COLO668 (cell line): ENCODE results near the gene SYTL3.

Experiments used
- DNase-seq: peaks from one replicate; lab custom pipeline; 2025; ENCODE audit not compliant: unreplicated experiment; lab: John Stamatoyannopoulos, UW

SYTL3 gene

GRCh38 chr6:158756977-158757752, 107.3 kb downstream of the SYTL3 start:
- no peak for DNase-seq

GRCh38 chr6:158757753-158758090, 107.9 kb downstream of the SYTL3 start:
- DNase-seq, result no peak

GRCh38 chr6:158758451-158758860, 108.6 kb downstream of the SYTL3 start:
- DNase-seq, result peak; percentile 89

- DNase-seq, result peak; percentile 73
These were observed 109.2 kb downstream of the SYTL3 start for GRCh38 chr6:158758941-158759479.

- no peak for DNase-seq
These were observed 110.2 kb downstream of the SYTL3 start for GRCh38 chr6:158759966-158760617.

- DNase-seq, result no peak
These were observed 110.9 kb downstream of the SYTL3 start for GRCh38 chr6:158760618-158761250.

DNA sequence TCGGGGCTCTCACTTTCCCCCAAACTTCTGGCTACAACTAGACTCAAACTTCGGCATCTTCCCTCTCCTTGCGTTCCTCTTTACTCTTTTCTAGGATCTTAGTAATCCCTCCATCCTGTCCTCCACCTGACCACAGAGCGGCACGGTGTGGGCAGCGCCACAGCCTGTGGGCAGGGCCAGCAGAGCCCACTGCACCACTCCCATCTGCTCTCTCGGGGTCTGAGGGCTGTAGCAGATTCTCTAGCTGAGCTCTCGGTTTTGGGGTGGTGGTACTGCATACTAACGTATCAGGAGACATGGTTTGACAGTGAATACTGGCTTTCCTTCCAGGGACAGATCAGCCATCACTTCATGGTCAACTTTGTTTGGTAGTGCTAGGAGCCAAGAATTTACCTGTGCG, 111.9 kb downstream of the SYTL3 start:
- no peak for DNase-seq

DNA sequence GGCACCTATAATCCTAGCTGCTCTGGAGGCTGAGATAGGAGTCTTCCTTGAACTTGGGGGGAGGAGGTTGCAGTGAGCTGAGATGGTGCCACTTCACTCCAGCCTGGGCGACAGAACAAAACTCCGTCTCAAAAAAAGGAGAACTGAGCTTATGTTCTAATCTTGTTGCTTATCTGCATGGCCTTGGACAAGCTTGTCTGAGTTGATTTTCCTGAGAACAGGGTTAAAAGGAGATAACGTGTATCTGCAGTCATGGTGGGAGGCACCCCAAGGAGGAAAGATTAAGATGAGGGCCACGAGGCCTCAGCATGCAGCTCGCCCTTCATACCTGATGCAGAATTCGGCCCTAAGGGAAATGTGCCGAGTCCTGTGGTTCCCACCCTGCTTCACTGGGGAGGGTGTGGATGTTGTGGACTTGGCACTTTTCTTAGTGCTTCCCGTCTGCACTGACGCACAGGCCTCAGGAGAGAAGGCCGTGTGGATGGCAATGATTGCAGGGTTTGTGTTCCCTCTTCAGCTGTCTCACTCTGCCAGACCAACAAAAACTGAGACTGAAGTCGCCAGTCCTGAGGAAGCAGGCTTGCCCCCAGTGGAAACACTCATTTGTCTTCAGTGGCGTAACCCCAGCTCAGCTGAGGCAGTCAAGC, 113.1 kb downstream of the SYTL3 start:
- no peak for DNase-seq

DNA sequence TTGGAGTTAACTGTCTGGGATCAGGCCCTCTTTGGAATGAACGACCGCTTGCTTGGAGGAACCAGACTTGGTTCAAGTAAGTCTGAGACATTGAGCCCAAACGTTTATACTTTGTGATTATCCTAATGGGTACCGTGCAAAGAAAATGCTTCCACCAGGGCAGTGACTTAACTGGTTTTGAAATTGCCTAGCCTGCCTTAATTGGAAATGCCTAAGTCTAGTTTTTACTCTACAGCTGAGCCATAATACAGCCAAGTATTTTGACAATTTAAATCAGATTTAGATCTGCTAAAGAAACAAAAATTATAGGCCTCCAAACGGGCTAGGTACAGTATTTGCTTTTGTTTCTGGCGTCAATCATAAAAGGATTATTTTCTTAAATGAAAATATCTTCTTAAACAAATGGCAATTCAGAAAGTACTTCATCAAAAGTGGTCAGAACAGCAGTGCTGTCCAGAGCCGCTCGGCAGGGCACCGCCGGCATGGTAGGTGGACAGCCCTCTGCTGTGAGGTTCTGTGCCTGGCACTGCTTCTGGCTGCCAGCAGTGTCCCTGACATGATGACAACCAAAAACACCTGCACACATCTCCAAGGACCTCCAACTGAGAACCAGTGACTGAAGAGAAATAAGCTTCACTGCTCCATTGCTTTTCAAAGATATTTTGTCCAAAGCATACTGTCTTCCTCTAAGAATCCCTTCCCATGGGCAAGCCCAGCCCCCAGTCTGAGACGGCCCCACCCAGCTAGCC, 113.8 kb downstream of the SYTL3 start:
- DNase-seq, result no peak

GRCh38 chr6:158764183-158764849, 114.5 kb downstream of the SYTL3 start:
- DNase-seq, result no peak

GRCh38 chr6:158764926-158765325, 115.1 kb downstream of the SYTL3 start:
- no peak for DNase-seq

GRCh38 chr6:158765499-158766068, 115.7 kb downstream of the SYTL3 start:
- no peak for DNase-seq

DNA sequence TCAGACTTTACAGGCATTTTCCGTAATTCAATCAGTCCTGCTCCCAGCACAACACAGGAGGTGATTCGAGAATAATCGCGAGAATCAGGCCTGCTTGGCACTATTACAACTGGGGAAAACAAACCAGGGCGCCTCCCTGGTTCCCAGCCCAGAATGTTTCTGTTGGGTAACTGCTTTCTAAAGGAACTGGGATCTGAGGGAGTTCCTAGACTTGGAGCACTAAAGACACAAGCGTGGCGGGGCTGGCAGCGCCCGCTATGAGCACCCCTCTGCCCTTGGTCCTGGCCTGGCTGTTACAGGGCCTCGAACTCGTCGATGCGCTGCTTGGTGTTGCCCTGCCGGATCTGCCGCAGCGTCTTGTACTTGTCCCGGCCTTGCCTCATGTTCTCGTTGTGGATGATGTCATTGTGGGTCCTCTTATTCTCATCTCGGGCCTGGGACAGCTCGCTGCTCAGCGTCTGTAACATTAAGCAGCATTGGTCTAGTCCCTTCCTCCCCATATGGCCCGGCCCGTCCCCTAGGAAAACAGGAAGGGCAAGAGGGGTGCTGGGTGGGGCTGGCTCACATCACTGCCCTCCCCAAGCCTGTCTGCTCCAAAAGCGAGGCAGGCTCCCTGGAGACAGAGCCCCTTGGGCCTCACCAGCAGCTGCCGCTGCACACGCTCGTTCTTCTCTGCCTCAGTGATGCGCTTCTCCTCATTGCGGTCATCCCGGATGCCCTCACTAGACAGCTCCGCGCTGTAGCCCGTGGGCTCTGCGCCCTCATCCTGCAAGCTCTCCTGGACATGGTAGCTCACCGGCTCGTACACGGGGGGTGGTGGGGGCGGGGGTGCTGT, 117.0 kb downstream of the SYTL3 start:
- no peak for DNase-seq

GRCh38 chr6:158767709-158768108, 117.9 kb downstream of the SYTL3 start:
- DNase-seq, result no peak

GRCh38 chr6:158768436-158768835, 118.6 kb downstream of the SYTL3 start:
- no peak for DNase-seq

DNA sequence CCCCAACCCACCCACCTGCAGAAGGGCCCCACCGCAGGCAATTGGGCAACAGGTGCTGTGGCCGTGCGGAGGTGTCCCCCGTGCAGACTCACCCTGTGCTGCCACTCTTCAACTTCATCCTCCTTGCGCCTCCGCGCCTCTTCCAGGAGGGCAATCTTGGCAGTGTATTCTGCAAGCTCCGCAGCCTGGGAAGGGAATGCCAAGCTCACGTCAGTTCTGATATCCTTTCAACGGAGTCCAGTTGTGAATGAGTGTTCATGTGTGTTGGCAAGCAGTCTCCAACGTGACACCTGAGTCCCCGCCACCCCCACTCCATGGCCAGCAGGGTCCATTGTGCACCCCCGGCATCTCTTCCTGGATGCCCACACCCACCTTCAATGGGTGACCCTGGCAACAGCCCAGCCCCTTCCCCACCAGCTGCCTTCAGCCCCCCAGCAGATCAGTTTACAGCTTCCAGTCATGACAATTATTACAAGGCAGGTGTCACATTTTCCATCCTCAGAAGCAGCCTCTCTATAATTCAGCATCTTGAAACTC, 119.4 kb downstream of the SYTL3 start:
- no peak for DNase-seq

GRCh38 chr6:158769771-158770432, 120.0 kb downstream of the SYTL3 start:
- DNase-seq, result no peak
